Measurements from ENCODE around the gene MARK2.

GRCh38 chr11:63837739-63838138 lies 1.2 kb upstream of the MARK2 start:
- TF ChIP-seq CTCF (IDR thresholded peaks at IDR 0.05) (no peak), EZH2 (IDR thresholded peaks at IDR 0.05) (no peak), EZH2phosphoT487 (IDR thresholded peaks at IDR 0.05) (no peak)
